Neural progenitor cell (in vitro differentiated cells): ENCODE data around the gene MAB21L4. TPM values are rescaled to one million over a fixed set of nuclear protein-coding genes. Genes with fewer than 3 reads are reported as not detected.

Experiments used
- DNase-seq: peaks from one replicate; pipeline ENCODE4 v3.0.0-alpha.2; 2016; ENCODE audit warnings: low spot score
- H2AFZ ChIP-seq: fragments of 200-600 bp; sonication (generic); replicated peaks from 2 replicates; pipeline ENCODE4 v1.6.1; 2016; ENCODE audit warnings: antibody characterized with exemption
- H3F3A ChIP-seq: fragments of 200-600 bp; sonication (generic); 2 replicates; pipeline ENCODE4 v1.6.1; 2016; ENCODE audit warnings: antibody characterized with exemption, low read depth
- H3K27ac ChIP-seq: fragments of 200-600 bp; sonication (generic); 2 replicates; pipeline ENCODE4 v1.5.1; 2016; ENCODE audit warnings: mild to moderate bottlenecking
- H3K27me3 ChIP-seq: fragments of 200-600 bp; sonication (generic); 2 replicates; pipeline ENCODE4 v1.6.1; 2016; ENCODE audit warnings: mild to moderate bottlenecking, moderate library complexity
- H3K36me3 ChIP-seq: fragments of 200-600 bp; sonication (generic); 2 replicates; pipeline ENCODE4 v1.5.1; 2016
- H3K4me1 ChIP-seq: fragments of 200-600 bp; sonication (generic); 2 replicates; pipeline ENCODE4 v1.6.1; 2016; ENCODE audit warnings: mixed run types
- H3K4me2 ChIP-seq: fragments of 200-600 bp; sonication (generic); 2 replicates; pipeline ENCODE4 v1.6.1; 2016
- H3K4me3 ChIP-seq: fragments of 200-600 bp; sonication (generic); 2 replicates; pipeline ENCODE4 v1.5.1; 2016
- H3K79me2 ChIP-seq: fragments of 200-600 bp; sonication (generic); 2 replicates; pipeline ENCODE4 v1.6.1; 2016; ENCODE audit warnings: low read depth
- H3K9ac ChIP-seq: fragments of 200-600 bp; sonication (generic); 2 replicates; pipeline ENCODE4 v1.6.1; 2016
- H3K9me3 ChIP-seq: fragments of 200-600 bp; sonication (generic); 2 replicates; pipeline ENCODE4 v1.5.1; 2016; ENCODE audit warnings: low read depth
- H4K20me1 ChIP-seq: fragments of 200-600 bp; sonication (generic); 2 replicates; pipeline ENCODE4 v1.6.1; 2016; ENCODE audit warnings: low read depth
- H3K27ac Mint-ChIP-seq: 3 replicates; pipeline ENCODE4 v1.8.0; 2021; ENCODE audit warnings: mixed read lengths
- H3K27me3 Mint-ChIP-seq: 2 replicates; pipeline ENCODE4 v1.8.0; 2022; ENCODE audit warnings: low read depth, mild to moderate bottlenecking, inconsistent platforms, moderate library complexity, mixed read lengths; ENCODE audit not compliant: insufficient read depth
- H3K36me3 Mint-ChIP-seq: 3 replicates; pipeline ENCODE4 v1.8.0; 2021; ENCODE audit warnings: mixed read lengths
- H3K4me1 Mint-ChIP-seq: 3 replicates; pipeline ENCODE4 v1.8.0; 2021; ENCODE audit warnings: mixed read lengths
- H3K4me3 Mint-ChIP-seq: 3 replicates; pipeline ENCODE4 v1.8.0; 2021; ENCODE audit warnings: mild to moderate bottlenecking, moderate library complexity, mixed read lengths
- H3K9me3 Mint-ChIP-seq: 3 replicates; pipeline ENCODE4 v1.8.0; 2020; ENCODE audit warnings: mixed read lengths
- CTCF ChIP-seq: fragments of 200-600 bp; sonication (generic); IDR thresholded peaks from 2 replicates; pipeline ENCODE4 v1.5.1; 2017; ENCODE audit warnings: antibody characterized with exemption, mild to moderate bottlenecking
- EZH2 ChIP-seq: fragments of 200-600 bp; sonication (generic); IDR thresholded peaks from 2 replicates; pipeline ENCODE4 v1.6.1; 2017; ENCODE audit warnings: antibody characterized with exemption, mild to moderate bottlenecking, moderate library complexity
- EZH2phosphoT487 ChIP-seq: fragments of 200-600 bp; sonication (generic); IDR thresholded peaks from 2 replicates; pipeline ENCODE4 v1.6.1; 2017; ENCODE audit warnings: antibody characterized with exemption
- total RNA-seq: library from RNA; depleted of rRNA; stranded (reverse); fragments of >200 nt; gene quantifications from 2 replicates; pipeline ENCODE4 v1.2.3, GENCODE V29; 2015; ENCODE audit warnings: low replicate concordance

Gene MAB21L4
- total RNA-seq, 1 donor from 2014 or later: not detected

DNA sequence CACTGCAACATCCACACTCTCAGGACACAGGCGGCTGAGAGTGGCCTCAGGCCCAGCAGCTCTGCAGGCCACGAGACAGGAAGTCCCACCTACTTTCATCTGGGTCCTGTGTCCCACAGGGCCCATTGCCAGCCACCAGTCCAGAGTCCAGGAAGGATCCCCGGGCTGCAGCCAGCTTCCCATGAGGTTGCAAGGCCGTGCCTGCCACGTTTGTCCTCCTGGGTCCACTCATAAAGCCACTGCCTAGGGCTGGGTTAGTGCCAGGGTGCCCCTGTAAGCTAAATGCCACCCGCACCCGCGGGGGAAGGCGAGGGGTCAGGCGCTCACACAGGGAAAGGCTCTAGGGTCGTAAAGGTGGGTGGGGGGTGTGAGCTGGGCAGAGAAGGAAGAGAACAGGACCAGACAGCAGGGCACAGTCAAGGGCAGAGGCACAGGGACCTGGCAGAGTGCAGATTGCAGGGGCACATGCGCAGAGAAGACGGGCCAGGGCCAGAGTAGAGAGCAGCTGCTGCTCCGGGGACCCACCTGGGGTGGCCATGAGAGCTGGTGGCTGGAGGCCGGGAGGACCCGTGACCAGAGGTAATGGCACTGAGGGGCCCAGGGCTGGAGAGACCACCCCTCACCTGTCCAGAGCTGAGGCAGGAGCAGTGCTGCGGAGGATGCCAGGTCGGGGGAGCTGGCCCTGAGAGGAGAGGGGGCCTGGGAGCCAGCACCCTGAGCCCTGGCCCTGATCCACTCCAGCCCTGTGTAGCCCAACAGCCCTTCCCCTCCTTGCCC lies 19.3 kb downstream of the MAB21L4 start:
- no peaks in the 10 kb centered on the region for H3F3A ChIP-seq
- H3K4me2 ChIP-seq: no peak overlapping the region
- no peak overlapping the region for H3K9ac ChIP-seq
- H3K4me3 ChIP-seq: no peak overlapping the region
- Mint-ChIP-seq H3K36me3 (no peaks in the 10 kb centered on the region), H3K27me3 (peaks cover 8% of the 10 kb centered on the region), H3K9me3 (no peaks in the 10 kb centered on the region), H3K27ac (no peak overlapping the region), H3K4me3 (no peak overlapping the region), H3K4me1 (peaks cover 2% of the 10 kb centered on the region)
- DNase-seq: no peak
- H3K36me3 ChIP-seq: no peaks in the 10 kb centered on the region
- H3K79me2 ChIP-seq: no peaks in the 10 kb centered on the region
- no peaks in the 10 kb centered on the region for H3K9me3 ChIP-seq
- H3K27ac ChIP-seq: no peak overlapping the region
- H2AFZ ChIP-seq: no peak overlapping the region
- no peaks in the 10 kb centered on the region for H4K20me1 ChIP-seq
- TF ChIP-seq EZH2 (no peak), CTCF (no peak), EZH2phosphoT487 (no peak)
- no peaks in the 10 kb centered on the region for H3K27me3 ChIP-seq
- no peaks in the 10 kb centered on the region for H3K4me1 ChIP-seq

DNA sequence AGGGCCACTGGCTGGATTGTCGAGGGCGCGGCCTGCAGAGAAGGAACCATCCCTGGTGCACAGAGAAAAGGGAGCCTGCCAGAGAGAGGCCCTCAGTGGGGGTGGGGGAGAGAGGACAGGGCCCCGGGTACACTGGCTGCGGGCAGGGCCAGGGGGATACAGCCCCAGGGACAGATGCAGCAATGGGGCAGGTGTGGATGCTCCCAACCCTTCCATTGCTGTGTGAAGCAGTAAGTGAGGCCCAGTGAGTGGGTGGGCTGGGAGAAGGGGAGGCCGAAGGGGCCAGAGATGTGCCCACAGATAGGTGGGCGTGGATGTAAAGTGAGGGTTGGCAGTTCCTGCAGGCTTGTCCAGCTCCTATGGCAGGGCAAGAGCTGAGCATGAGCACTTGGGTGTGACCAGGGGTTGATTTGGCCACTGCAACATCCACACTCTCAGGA lies 19.9 kb downstream of the MAB21L4 start:
- Histone ChIP-seq H3K36me3 (no peaks in the 10 kb centered on the region), H3K9ac (no peak overlapping the region), H3K27me3 (no peaks in the 10 kb centered on the region), H3F3A (no peaks in the 10 kb centered on the region), H3K4me3 (no peak overlapping the region), H4K20me1 (no peaks in the 10 kb centered on the region), H3K27ac (no peak overlapping the region), H3K79me2 (no peaks in the 10 kb centered on the region), H2AFZ (no peak overlapping the region), H3K9me3 (no peaks in the 10 kb centered on the region), H3K4me2 (no peak overlapping the region), H3K4me1 (no peaks in the 10 kb centered on the region)
- Mint-ChIP-seq H3K4me3 (no peak overlapping the region), H3K27ac (no peak overlapping the region), H3K27me3 (peaks cover 5% of the 10 kb centered on the region), H3K4me1 (peaks cover 2% of the 10 kb centered on the region), H3K9me3 (no peaks in the 10 kb centered on the region), H3K36me3 (no peaks in the 10 kb centered on the region)
- TF ChIP-seq EZH2phosphoT487: no peak
- TF ChIP-seq CTCF: no peak
- TF ChIP-seq EZH2: no peak
- DNase-seq: no peak

- Histone ChIP-seq H3K4me1 (no peaks in the 10 kb centered on the region), H2AFZ (no peak overlapping the region), H3K9ac (no peak overlapping the region), H3K36me3 (no peaks in the 10 kb centered on the region), H3F3A (no peaks in the 10 kb centered on the region), H3K9me3 (no peaks in the 10 kb centered on the region), H3K27ac (no peak overlapping the region), H3K79me2 (no peaks in the 10 kb centered on the region), H4K20me1 (no peaks in the 10 kb centered on the region), H3K4me3 (no peak overlapping the region), H3K27me3 (no peaks in the 10 kb centered on the region), H3K4me2 (no peak overlapping the region)
- H3K4me3 Mint-ChIP-seq: no peak overlapping the region
- H3K27me3 Mint-ChIP-seq: peaks cover 5% of the 10 kb centered on the region
- H3K4me1 Mint-ChIP-seq: peaks cover 2% of the 10 kb centered on the region
- no peak for DNase-seq
- no peaks in the 10 kb centered on the region for H3K36me3 Mint-ChIP-seq
- no peaks in the 10 kb centered on the region for H3K9me3 Mint-ChIP-seq
- TF ChIP-seq EZH2phosphoT487 (no peak), EZH2 (no peak), CTCF (no peak)
- no peak overlapping the region for H3K27ac Mint-ChIP-seq
Observed at GRCh38 chr2:240875228-240876034, 20.5 kb downstream of the MAB21L4 start.
